Measurements from ENCODE around the gene NPR3.

- TF ChIP-seq CTCF (IDR thresholded peaks at IDR 0.05) (no peak), POLR2AphosphoS5 (IDR thresholded peaks at IDR 0.05) (no peak)
Measured at GRCh38 chr5:32664523-32664922, 46.6 kb upstream of the NPR3 start.

Data from esophagus muscularis mucosa (tissue), 3 donors.